K562 (cell line): ENCODE measurements around the gene P4HB. TPM values are rescaled to one million over a fixed set of nuclear protein-coding genes. Genes with fewer than 3 reads are reported as not detected.

ENCODE experiments used
- ATF7 ChIP-seq: fragments of 450-650 bp; IDR thresholded peaks from 2 replicates; pipeline ENCODE4 v1.7.1; 2014; ENCODE audit warnings: mild to moderate bottlenecking, moderate library complexity
- CBX1 ChIP-seq: sonication (generic); IDR thresholded peaks from 2 replicates; pipeline ENCODE4 v1.6.1; 2016; ENCODE audit warnings: antibody characterized with exemption, low read depth, mild to moderate bottlenecking
- CEBPB ChIP-seq: fragments of 450-650 bp; IDR thresholded peaks from 2 replicates; pipeline ENCODE4 v1.6.1; 2016; ENCODE audit warnings: missing genetic modification characterization, missing compliant biosample characterization
- E2F1 ChIP-seq: sonication (generic); formaldehyde crosslinking; IDR thresholded peaks from 2 replicates; pipeline ENCODE4 v1.8.1; 2023; ENCODE audit warnings: mild to moderate bottlenecking, missing genetic modification reagents, moderate library complexity
- EP300 ChIP-seq: IDR thresholded peaks from 2 replicates; pipeline ENCODE4 v1.6.1; 2012; ENCODE audit warnings: low read length, improper control_type of control experiment
- ETV5 ChIP-seq: sonication (generic); formaldehyde crosslinking; IDR thresholded peaks from 2 replicates; pipeline ENCODE4 v1.4.0; 2020; ENCODE audit warnings: low read depth, mild to moderate bottlenecking, missing genetic modification reagents
- HDAC3 ChIP-seq: fragments of 450-650 bp; IDR thresholded peaks from 2 replicates; pipeline ENCODE4 v1.6.1; 2018; ENCODE audit warnings: borderline replicate concordance, mild to moderate bottlenecking, moderate library complexity; ENCODE audit not compliant: partially characterized antibody
- IRF1 ChIP-seq: sonication (generic); formaldehyde crosslinking; IDR thresholded peaks from 2 replicates; pipeline ENCODE4 v1.8.0; 2022; ENCODE audit warnings: missing genetic modification reagents, mild to moderate bottlenecking, borderline replicate concordance
- KAT7 ChIP-seq: sonication (generic); formaldehyde crosslinking; IDR thresholded peaks from 2 replicates; pipeline ENCODE4 v1.8.0; 2022; ENCODE audit warnings: missing genetic modification reagents, mild to moderate bottlenecking, borderline replicate concordance
- MEF2A ChIP-seq: IDR thresholded peaks from 2 replicates; pipeline ENCODE4 v1.6.1; 2011; ENCODE audit warnings: low read depth, mild to moderate bottlenecking, low read length, moderate library complexity; ENCODE audit not compliant: control insufficient read depth
- MXI1 ChIP-seq: IDR thresholded peaks from 2 replicates; pipeline ENCODE4 v1.6.1; 2011; ENCODE audit warnings: low read depth, mild to moderate bottlenecking, improper control_type of control experiment, low read length
- MYNN ChIP-seq, 2 experiments: sonication (generic); formaldehyde crosslinking in 1 of 2; IDR thresholded peaks; 2 replicates each; pipeline versions ENCODE4 v1.5.0 to v1.6.1; 2016 to 2020; ENCODE audit warnings: antibody characterized with exemption in 1 of 2, missing genetic modification reagents in 1 of 2
- NONO ChIP-seq, 2 experiments: fragments of 200-400 bp in 1 of 2; fragments of 450-650 bp in 1 of 2; formaldehyde crosslinking in 1 of 2; IDR thresholded peaks; 2 replicates each; pipeline ENCODE4 v1.6.1; 2017; ENCODE audit warnings: low read depth in 2 of 2, mild to moderate bottlenecking in 2 of 2, moderate library complexity in 2 of 2, low read length in 1 of 2
- NR0B1 ChIP-seq: fragments of 450-650 bp; IDR thresholded peaks from one replicate; pipeline ENCODE4 v1.6.1; 2018; ENCODE audit warnings: mild to moderate bottlenecking, moderate library complexity; ENCODE audit not compliant: partially characterized antibody
- NR2C2 ChIP-seq, 2 experiments: fragments of 200-800 bp in 1 of 2; sonication (Bioruptor generic) in 1 of 2; sonication (generic) in 1 of 2; formaldehyde crosslinking in 1 of 2; IDR thresholded peaks; 2 replicates each; pipeline versions ENCODE4 v1.6.1 to v1.8.0; 2016 to 2022; ENCODE audit warnings: mild to moderate bottlenecking in 1 of 2, missing compliant biosample characterization in 1 of 2, missing genetic modification characterization in 1 of 2, missing genetic modification reagents in 1 of 2
- SMAD2 ChIP-seq: fragments of 150-350 bp; IDR thresholded peaks from 2 replicates; pipeline ENCODE4 v1.6.1; 2014; ENCODE audit warnings: low read depth, mild to moderate bottlenecking, low read length
- SRSF7 ChIP-seq: fragments of 200-400 bp; formaldehyde crosslinking; optimal IDR thresholded peaks from 2 replicates; pipeline ENCODE3; 2017; ENCODE audit warnings: mild to moderate bottlenecking, low read depth, low read length
- TCF3 ChIP-seq: sonication (generic); formaldehyde crosslinking; IDR thresholded peaks from 2 replicates; pipeline ENCODE4 v1.4.0; 2020; ENCODE audit warnings: mild to moderate bottlenecking, missing genetic modification reagents
- TEAD4 ChIP-seq, 2 experiments: sonication (generic) in 1 of 2; formaldehyde crosslinking in 1 of 2; IDR thresholded peaks; 2 replicates each; pipeline versions ENCODE4 v1.6.1 to v1.8.0; 2012 to 2022; ENCODE audit warnings: borderline replicate concordance in 1 of 2, inconsistent platforms in 1 of 2, low read length in 1 of 2, mild to moderate bottlenecking in 1 of 2, missing genetic modification reagents in 1 of 2
- ZBTB9 ChIP-seq: fragments of 450-650 bp; formaldehyde crosslinking; IDR thresholded peaks from 2 replicates; pipeline ENCODE4 v1.4.0; 2020; ENCODE audit warnings: mild to moderate bottlenecking, moderate library complexity
- ZNF282 ChIP-seq: sonication (generic); formaldehyde crosslinking; IDR thresholded peaks from 2 replicates; pipeline ENCODE4 v1.8.1; 2023; ENCODE audit warnings: missing genetic modification reagents
- ZNF507 ChIP-seq: conservative IDR thresholded peaks from 2 replicates; pipeline ENCODE4 v1.6.1; 2017; ENCODE audit warnings: missing genetic modification characterization, missing compliant biosample characterization
- polyA plus RNA-seq, 8 experiments: library from polyadenylated mRNA; depleted of rRNA in 4 of 8; stranded (reverse) in 5 of 8; unstranded in 3 of 8; fragments of >200 nt; fragmentation: Nextera tagmentation in 2 of 8; fragmentation: Illumina TruSeq in 1 of 8; extraction: Ambion mirVana in 2 of 8; extraction: Trizol in 1 of 8; gene quantifications; 2 replicates each; pipeline versions ENCODE4 v1.2.1 to v1.2.3, GENCODE V29; 2011 to 2014; ENCODE audit warnings: inconsistent platforms in 1 of 8, missing spikeins in 1 of 8
- total RNA-seq, 7 experiments: library from RNA; depleted of rRNA in 6 of 7; stranded (reverse); fragments of >200 nt in 6 of 7; fragmentation: Illumina TruSeq in 2 of 7; extraction: Trizol in 2 of 7; gene quantifications; 2 replicates each; pipeline versions ENCODE4 v1.2.1 to v1.2.3, GENCODE V29; 2011 to 2021; ENCODE audit warnings: low replicate concordance in 1 of 7

The P4HB gene
- total and polyA plus RNA-seq, 9 of the 15 experiments (the other 6 are each of a cell fraction or from before 2014, with no cell fraction given): 4.4 to 645 (median 325) TPM

- no peak for TF ChIP-seq NR0B1
- TF ChIP-seq CEBPB: no peak
- no peak for TF ChIP-seq ZBTB9 (CRISPR knock-in tag)
- no peak for TF ChIP-seq MEF2A
- no peak for TF ChIP-seq HDAC3
- no peak for TF ChIP-seq IRF1
- TF ChIP-seq TCF3 (CRISPR knock-in tag): no peak; the same call in 1 of the 2 replicates
- no peak for TF ChIP-seq CBX1
- no peak for TF ChIP-seq KAT7 (CRISPR knock-in tag)
- TF ChIP-seq MYNN (IDR thresholded peaks at IDR 0.05): no peak
- no peak for TF ChIP-seq MYNN (CRISPR knock-in tag; IDR thresholded peaks at IDR 0.05)
- no peak for TF ChIP-seq MXI1
- TF ChIP-seq ZNF282 (CRISPR knock-in tag): no peak
- 0 out of 4 replicates have a peak, but pooled peaks of 1 of the 2 experiments have one; percentile 32 for TF ChIP-seq NONO (IDR thresholded peaks at IDR 0.05; ENCODE audit: low read depth in 2 of 2, low read length in 1 of 2)
- no peak for TF ChIP-seq TEAD4 (IDR thresholded peaks at IDR 0.05; ENCODE audit: low read length)
- no peak for TF ChIP-seq TEAD4 (CRISPR knock-in tag; IDR thresholded peaks at IDR 0.05; ENCODE audit: borderline replicate concordance)
- TF ChIP-seq ATF7: no peak
- no peak for TF ChIP-seq ETV5 (CRISPR knock-in tag)
- TF ChIP-seq NR2C2 (CRISPR knock-in tag; IDR thresholded peaks at IDR 0.05): no peak
- TF ChIP-seq NR2C2 (tag; IDR thresholded peaks at IDR 0.05): peak; percentile 43; the same call in 1 of the 2 replicates
- TF ChIP-seq EP300: no peak
- TF ChIP-seq E2F1 (CRISPR knock-in tag): no peak
- TF ChIP-seq SMAD2: no peak
- TF ChIP-seq ZNF507 (tag): no peak
- no peak for TF ChIP-seq SRSF7
Measured at GRCh38 chr17:81868674-81869220, 8.4 kb upstream of the P4HB start (continued).
